Left renal pelvis (tissue), 4 donors: ENCODE data around the gene AKR1B1. TPM values are rescaled to one million over a fixed set of nuclear protein-coding genes. Genes with fewer than 3 reads are reported as not detected.

Experiments
- DNase-seq, 4 donors: peaks; one replicate each; pipeline ENCODE4 v3.0.0-alpha.2; 2013; ENCODE audit warnings: low read depth in 4 of 4, low spot score in 3 of 4
- polyA plus RNA-seq, 4 donors: library from polyadenylated mRNA; unstranded; fragments of 120-200 nt; gene quantifications; one replicate each; pipeline ENCODE4 v1.2.1, GENCODE V29; 2013; ENCODE audit not compliant: insufficient read length in 4 of 4

Gene AKR1B1
- polyA plus RNA-seq, 4 donors: 67.7 to 111 (median 97.8) TPM

DNA sequence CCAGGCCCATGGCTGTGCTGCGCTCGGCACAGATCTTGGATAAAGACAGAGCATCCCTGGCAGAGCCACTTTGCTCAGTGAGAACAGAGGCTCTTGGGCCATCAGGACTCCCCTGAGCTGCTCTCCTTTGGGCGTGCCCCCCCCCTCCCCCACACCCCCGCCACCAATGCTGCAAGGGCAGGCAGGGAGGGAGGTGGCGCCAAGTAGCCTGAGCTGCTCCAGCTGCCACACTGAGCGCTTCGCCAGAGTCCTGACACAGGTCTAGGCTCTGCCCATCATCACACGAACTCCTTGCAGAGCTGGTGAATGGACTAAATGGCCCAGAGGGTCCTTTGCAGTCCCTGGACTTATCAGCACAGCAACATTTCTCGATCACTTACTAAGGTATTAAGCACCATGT is 12.5 kb downstream of the AKR1B1 start:
- DNase-seq: no peak

DNA sequence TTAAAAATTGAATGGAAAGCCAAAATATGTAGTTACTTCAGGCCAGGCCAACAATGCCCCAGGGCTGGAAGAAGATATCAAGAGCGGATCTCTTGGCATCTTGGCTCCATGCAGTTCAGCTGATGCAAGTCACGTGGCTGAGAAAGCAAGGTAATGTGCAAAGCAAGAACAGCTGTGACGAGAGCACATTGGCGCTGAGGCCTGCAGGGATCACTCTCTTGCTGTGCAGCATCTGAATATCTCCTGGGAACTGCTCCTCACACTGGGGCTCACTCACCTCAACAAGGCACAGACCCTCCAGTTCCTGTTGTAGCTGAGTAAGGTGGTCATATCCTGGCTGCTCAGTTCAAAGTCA is 14.0 kb downstream of the AKR1B1 start:
- DNase-seq: no peak

DNA sequence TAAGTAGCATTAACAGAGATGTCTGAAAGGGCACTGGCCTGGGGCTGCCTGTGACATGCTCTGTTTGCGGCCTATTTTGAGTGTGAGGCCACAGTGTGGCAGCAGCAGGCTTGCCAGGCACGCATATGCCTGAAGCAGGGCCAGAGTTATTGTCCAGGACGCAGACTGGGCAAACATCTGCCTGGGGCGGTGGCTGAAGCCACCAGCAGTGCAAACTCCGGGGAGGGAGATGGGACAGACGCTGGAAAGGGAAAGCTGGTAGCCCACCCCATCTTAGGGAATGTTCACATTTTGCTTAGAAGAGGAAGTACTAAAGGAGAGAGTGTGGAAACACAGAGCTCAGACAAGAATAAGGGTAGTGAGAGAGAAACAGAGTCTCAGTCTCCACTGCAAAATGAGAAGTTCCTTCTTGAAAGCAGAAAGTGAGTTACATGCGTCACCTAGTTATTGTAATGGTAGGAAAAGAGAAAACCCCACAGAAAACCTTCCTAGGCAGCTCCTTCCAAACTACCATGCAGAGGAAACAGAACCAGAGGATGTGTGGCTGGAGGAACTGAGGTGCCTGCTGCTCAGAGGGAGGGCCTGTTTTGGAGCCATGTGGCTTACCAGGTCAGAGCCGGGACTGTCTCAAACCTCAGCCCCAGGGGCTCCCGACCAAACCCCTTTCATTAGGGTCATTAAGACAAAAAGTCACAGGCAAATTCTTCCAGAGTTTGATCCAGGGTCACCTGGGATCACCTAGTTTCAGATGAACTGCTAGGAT is 14.5 kb downstream of the AKR1B1 start:
- DNase-seq: no peak

DNA sequence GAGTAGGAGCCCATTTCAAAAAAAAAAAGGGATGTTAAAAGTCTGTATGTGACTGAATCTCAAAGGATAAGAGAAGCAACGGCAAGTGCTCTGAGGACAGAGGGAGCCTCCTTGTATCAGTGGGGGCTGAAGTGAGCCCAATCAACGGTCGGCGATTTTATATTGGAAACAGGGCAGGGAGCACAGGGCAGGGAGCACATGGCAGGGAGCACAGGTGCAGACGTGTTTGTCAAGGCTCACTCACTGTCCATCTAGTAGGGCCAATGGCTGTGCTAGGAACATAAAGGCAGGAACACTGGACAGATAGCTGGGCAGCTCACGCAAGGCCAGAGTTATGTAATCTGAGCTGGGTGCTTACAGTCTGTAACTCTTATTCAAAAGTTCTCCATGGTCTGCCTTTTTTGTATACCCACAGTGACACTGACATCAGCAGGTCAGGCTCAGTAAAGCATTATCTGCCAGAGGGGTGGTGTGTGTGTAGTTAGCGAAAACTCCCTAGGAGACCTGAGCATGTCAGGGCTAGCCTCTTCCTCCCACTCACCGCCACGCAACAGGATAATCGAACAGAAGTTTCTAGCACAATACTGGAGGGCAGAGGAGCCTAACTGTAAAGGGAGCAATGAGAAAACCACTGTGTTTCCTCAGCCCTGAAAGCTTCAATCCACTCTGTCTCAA is 15.4 kb downstream of the AKR1B1 start:
- no peak for DNase-seq

DNA sequence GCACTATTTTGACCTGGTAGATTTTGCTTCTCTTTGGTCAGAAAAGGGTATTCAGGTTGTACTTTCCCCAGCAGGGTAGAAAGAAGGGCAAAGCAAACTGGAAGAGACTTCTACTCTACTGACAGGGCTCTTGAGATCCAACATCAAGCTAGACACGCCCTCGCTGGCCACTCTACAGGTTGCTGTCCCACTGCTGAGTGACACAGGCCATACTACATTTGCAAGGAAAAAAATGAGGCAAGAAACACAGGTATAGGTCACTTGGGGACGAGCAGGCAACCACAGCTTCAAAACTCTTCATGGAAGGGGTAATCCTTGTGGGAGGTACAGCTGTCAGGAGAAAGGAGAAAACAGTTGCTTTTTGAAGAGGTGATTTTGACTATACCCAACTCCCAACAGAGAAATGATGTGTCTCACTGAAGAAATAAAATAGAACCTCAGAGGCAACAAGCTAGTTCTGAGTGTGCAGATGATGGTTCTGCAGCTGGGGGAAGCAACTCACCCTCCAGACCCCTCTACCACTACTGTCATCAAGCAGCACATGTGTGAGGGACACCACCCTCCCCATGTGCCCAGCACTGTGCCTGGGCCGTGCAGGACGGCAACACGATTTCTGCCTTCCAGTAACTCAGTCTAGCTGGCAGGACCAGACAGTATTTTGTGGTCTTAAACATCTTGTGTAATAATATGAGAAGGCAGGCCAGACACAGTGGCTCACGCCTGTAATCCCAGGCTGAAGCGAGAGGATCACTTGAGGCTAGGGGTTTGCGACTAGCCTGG is 16.3 kb downstream of the AKR1B1 start:
- DNase-seq: no peak

DNA sequence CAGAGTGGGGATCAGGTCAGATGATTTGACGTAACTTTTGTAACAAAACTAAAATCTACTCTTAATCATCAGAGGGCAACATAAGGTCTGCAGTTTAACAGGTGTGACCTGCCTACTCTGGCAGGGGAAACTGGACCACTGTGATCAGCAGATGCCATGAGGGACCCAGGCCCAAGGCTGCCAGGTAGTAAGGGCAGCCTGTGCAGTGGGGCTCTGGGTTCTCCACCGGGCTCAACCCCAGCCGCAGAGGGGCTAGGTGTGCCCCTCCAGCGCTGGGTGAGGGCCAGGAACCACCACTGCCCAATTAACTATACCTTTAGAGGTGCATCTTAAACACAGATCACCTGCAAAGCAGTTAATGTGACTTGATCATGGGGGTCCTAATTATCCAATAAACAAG is 17.6 kb downstream of the AKR1B1 start:
- no peak for DNase-seq

DNA sequence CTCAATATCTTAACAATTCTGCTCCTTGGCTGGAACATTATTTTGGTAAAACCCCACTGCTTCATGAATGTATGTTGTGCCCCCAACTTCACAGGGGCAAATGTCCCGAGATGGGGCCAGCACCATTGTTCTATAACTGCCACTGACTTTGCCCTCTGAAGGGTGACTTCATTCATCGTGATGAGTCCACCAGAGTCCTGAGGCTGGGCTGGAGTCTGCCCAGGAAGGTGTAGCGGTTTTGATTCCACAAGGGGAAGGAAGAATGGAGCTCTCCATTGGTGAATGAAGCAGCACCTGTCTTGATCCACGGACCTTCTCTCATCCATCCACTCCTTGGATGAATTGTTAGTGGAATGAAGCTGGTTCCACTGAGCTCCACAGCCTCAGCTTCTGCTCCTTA is 18.4 kb downstream of the AKR1B1 start:
- no peak for DNase-seq

DNA sequence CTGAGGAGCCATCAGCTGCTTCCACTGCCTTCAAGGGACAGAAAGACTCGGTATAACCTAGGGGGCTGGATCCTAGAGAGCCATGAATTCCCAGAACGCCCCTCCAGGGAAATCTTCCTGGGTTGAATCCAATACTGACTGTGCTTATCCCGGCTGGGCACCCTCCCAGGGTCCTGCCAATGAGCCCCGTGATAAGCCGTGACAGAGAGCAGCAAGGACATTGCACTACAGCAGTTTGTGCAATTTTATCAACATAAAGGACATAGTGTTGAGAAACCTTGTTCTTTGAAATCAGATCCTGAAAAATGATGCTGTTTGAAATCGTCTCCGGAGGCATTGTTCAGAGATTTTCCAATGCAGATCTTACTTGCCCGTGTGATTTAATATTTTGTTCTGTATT is 18.8 kb downstream of the AKR1B1 start:
- no peak for DNase-seq

DNA sequence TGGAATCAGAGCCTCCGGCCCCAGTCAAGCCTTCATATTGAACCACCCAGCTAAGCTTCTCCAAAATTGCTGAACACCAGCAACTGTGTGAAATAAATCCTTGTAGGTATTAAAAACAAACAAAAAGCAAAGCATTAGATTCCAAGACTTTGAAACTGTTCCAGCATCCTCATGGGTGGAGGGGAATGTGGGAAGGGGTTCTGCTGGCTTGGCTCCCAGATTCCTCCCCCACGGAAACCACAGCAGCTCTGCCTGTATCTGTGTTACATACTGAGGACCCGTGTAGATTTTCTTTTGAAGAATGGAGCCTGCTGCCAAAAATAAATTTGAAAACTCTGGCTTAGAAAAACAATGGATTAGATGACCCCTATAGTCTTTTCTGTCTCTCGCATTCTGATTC is 20.0 kb downstream of the AKR1B1 start:
- DNase-seq: no peak

DNA sequence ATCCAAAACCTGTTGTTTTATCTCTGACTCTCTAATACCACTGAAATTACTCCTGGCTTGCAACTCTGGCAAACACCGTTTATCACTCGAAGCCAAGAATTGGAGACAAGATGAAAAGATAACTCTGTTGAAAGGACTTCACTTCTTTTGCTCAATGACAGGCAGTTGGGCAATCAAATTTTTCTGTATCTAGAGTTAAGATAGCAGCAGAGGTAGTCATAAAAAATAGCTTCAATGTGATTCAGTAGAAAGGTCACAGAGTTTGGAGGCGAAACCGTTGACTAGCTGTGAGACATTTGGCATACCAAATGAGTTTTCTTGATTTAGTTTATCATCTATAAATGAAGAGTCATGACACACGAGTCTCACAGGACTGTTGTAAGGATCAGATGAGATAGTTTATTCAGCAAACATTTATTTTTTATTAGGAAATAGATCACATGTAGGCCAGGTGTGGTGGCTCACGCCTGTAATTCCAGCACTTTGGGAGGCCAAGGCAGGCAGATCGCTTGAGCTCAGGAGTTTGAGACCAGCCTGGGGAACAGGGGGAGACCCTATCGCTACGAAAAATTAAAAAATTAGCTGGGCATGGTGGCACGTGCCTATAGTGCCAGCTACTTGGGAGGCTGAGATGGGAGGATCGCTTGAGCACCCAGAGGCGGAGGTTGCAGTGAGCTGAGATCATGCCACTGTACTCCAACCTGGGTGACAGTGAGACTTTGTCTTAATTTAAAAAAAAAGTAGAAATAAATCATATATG is 23.6 kb downstream of the AKR1B1 start:
- no peak for DNase-seq

DNA sequence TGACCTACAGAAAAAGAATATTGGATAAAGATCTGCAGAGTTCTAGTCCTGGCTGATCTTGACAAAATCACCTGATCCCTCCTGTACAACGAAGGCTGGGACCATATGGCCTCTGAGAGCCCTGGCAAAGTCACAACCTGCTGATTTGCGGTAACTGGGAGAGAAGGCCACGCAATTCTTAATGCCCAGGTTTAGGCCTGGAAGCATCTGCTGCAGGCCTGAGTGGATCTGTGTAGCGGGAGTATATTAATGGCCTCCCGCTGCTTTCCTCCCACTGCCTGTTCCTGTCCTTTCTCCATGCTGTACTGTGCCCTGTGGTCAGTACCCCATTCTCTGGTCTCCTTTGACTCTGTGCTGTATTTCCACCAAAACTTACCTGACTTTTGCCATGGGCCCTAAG is 24.2 kb downstream of the AKR1B1 start:
- no peak for DNase-seq

DNA sequence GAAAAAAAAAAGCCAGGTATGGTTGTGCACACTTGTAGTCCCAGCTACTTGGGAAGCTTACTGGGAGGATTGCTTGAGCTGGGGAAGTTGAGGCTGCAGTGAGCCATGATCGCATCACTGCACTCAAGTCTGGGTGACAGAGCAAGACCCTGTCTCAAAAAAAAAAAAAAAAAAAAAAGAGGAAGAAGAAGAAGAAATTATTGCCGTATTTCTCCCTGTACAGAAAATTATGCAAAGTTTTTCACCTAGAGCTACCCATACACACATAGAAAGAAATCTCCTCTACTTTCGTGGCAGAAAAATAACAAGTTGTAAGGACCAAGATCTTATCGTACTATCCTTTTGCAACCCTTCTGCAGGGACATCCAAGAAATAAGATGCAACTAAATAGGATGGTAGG is 25.5 kb downstream of the AKR1B1 start:
- DNase-seq: no peak

DNA sequence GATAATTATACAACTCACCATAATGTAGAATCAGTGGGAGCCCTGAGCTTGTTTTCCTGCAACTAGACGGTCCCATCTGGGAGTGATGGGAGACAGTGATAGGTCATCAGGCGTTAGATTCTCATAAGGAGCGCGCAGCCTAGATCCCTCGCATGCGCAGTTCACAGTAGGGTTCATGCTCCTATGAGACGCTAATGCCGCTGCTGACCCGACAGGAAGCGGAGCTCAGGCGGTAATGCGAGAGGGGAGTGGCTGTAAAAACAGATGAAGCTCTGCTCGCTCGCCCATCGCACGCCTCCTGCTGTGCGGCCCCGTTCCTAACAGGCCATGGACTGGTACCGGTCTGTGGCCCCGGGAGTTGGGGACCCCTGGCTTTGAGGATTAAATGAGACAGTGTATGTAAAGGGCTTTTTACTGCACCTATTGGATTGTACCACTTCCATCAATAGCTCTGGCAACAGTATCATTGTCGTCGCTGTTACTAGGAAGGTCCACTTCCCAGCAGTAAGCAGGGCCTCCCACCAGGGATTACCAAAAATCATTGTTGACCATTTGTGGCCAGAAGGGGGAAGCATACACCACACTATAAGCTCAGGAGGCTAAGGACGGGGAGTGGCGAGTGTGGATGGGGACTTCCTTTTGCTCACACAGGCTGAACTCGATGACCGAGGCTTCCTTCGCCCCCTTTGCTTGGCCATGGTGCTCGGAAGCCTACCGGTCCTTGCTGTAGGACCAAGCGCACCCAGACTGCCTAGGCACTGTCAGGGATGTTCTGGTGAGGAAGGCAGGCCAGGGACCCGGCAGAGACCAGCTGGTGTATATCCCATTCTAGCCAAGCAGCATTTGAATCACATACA is 26.4 kb downstream of the AKR1B1 start:
- DNase-seq: peak; percentile 81 to 89 (median 85)

DNA sequence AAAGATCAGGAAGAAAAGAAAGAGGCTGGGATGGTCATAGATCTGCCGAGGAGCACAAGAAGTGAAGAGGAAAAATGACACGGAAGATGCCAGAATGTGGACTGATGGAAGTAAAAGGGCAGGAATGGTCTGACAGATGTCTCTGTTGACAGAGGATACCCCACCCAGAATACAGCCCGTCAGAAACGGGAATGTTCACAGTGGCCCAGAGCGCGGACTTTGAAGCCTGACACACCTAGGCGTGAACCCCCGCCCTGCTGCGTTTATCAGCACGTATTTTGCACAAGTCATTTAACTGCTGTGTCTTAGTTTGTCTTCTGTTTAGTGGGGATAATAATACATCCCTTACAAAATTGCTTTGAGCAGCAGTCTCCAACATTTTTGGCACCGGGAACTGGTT is 27.1 kb downstream of the AKR1B1 start:
- DNase-seq: no peak

DNA sequence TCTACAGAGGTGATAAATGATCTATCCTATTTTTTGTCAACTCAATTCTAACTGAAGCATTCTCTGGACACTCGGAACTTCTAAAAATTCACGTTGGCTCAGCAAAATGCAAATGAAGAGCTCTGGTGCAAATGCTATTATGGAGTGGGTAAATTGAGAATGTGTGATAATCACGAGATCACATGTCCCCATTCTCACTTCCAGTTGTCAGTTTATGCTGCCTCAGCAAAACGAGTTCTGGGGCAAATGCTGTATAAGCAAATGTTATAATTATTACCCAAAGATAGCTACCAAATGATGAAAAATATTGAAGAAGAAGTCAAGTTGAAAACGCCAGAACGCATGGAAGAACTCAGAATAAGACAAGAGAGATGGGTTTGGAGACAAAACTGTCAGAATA is 29.4 kb downstream of the AKR1B1 start:
- no peak for DNase-seq

DNA sequence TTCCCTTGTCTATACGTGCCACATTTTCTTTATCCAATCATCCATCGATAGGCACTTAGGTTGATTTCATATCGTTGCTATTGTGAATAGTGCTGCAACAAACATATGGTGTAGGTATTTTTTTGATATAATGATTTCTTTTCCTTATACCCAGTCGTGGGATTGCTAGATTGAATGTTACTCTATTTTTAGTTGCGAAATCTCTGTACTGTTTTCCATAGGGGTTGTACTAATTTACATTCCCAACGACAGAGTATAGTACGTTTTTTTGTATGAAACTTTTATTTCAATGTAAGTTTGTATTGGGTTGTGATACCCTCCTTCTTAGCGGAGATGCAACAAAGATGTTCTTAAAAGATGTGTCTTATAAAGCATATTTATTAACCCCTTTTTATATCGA is 30.0 kb downstream of the AKR1B1 start:
- no peak for DNase-seq

DNA sequence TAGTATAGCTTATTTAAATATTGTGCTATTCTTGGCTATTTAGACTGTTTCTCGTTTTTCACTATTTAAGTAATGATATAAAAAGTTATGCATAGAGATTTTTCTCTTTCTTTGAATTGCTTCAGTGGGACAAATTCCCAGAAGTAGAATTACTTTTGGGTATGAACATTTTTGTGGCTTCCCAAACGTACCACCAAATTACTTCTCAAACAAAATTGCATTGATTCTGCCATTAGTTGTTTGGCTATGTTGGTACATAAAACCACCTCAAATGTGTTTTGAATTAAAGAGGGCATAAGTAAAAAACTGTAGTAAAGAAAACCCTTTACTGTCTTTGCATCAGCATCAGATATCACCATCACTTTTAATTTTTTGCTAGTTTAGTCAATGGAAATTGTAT is 31.0 kb downstream of the AKR1B1 start:
- DNase-seq: no peak

DNA sequence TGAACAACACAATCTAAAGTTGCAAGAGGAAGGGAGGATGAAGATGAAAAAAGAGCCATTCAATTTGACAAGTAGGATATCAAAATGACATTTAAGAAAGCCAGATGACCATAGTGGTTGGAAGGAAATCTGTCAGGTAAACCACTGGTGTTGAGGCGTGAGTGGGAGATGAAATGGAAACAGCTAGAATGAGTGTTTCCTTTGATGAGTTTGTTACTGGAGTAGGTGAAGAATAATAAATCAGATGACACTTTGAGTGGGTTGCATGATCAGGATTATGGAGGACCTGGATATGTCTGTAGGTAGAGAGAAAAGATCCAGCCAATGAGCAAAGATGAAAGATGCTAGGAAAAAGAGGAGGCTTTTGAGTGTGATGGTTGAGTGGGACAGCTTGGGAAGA is 33.1 kb downstream of the AKR1B1 start:
- DNase-seq: no peak

DNA sequence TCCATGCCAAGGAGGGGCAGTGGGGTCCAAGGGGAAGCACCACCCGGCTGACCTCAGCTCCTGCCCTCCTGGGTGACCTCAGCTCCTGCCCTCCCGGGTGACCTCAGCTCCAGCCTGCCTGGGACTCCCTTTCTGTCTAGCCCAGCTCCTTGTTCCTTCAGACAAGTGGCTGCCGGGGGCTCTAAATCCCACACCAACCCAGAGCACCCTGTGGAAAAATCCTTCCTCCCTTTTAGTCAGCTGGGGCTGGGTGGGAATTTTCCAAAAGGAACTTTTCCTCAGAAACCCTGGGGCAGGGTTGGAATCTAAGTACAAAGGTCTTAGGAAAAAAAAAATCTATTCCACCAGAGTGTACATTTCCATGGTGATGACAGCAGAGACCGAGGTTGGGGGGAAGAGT is 36.3 kb downstream of the AKR1B1 start:
- DNase-seq: no peak

DNA sequence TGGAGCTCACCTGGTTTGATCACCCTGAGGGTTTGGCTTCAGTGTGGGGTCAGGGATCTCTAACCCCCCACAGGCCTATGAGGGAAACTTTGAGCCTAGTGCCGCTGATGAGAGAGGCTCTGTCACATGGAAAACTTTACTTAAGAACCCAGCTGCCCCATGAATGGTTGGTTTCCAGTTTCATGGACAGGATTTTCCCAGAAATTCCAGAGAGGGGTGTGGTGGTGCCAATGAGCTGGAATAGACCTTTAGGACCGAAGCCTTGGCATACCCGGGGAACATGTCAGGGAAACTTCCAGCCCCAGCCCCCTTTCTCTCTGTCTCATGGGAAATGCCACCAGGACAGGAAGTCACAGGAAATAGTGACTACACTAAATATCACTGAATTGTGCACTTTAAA is 36.9 kb downstream of the AKR1B1 start:
- no peak for DNase-seq
